Endodermal cell (in vitro differentiated cells): ENCODE data around the gene PMVK. TPM values are rescaled to one million over a fixed set of nuclear protein-coding genes. Genes with fewer than 3 reads are reported as not detected.

ENCODE experiments used
- DNase-seq: peaks from one replicate; pipeline ENCODE4 v3.0.0-alpha.2; 2017
- H3K27ac ChIP-seq: 2 replicates; pipeline ENCODE4 v1.5.1; 2013; ENCODE audit warnings: mild to moderate bottlenecking, low read depth, low read length, moderate library complexity
- H3K27me3 ChIP-seq: 2 replicates; pipeline ENCODE4 v1.6.1; 2013; ENCODE audit warnings: mild to moderate bottlenecking, low read length, moderate library complexity; ENCODE audit not compliant: insufficient read depth, control insufficient read depth, poor library complexity, severe bottlenecking
- H3K36me3 ChIP-seq: 2 replicates; pipeline ENCODE4 v1.7.0; 2013; ENCODE audit warnings: mild to moderate bottlenecking, low read length, moderate library complexity; ENCODE audit not compliant: control insufficient read depth, insufficient read depth
- H3K4me1 ChIP-seq: one replicate; pipeline ENCODE4 v1.7.0; 2013; ENCODE audit warnings: low read length; ENCODE audit not compliant: control insufficient read depth, insufficient read depth
- H3K4me3 ChIP-seq: 2 replicates; pipeline ENCODE4 v1.5.1; 2013; ENCODE audit warnings: mild to moderate bottlenecking, low read length, moderate library complexity
- H3K9ac ChIP-seq: 2 replicates; pipeline ENCODE4 v1.6.1; 2013; ENCODE audit warnings: mild to moderate bottlenecking, low read length, moderate library complexity; ENCODE audit not compliant: poor library complexity, severe bottlenecking; ENCODE audit errors: extremely low read depth
- H3K9me3 ChIP-seq: 2 replicates; pipeline ENCODE4 v1.6.1; 2013; ENCODE audit warnings: mild to moderate bottlenecking, low read length, moderate library complexity; ENCODE audit not compliant: control insufficient read depth
- H3K27ac Mint-ChIP-seq: 2 replicates; pipeline ENCODE4 v1.8.0; 2020; ENCODE audit warnings: mixed read lengths
- H3K27me3 Mint-ChIP-seq: 2 replicates; pipeline ENCODE4 v1.8.0; 2021; ENCODE audit warnings: mild to moderate bottlenecking, mixed read lengths; ENCODE audit not compliant: insufficient read depth
- H3K36me3 Mint-ChIP-seq: 2 replicates; pipeline ENCODE4 v1.8.0; 2020; ENCODE audit warnings: low read depth, mixed read lengths
- H3K4me1 Mint-ChIP-seq: 2 replicates; pipeline ENCODE4 v1.8.0; 2020; ENCODE audit warnings: mixed read lengths
- H3K4me3 Mint-ChIP-seq: 2 replicates; pipeline ENCODE4 v1.8.0; 2020; ENCODE audit warnings: mild to moderate bottlenecking, moderate library complexity, mixed read lengths
- H3K9me3 Mint-ChIP-seq: 2 replicates; pipeline ENCODE4 v1.8.0; 2020; ENCODE audit warnings: mild to moderate bottlenecking, mixed read lengths
- CTCF ChIP-seq: fragments of 200-600 bp; sonication (generic); conservative IDR thresholded peaks from 2 replicates; pipeline ENCODE4 v1.5.0; 2021; ENCODE audit warnings: antibody characterized with exemption, mild to moderate bottlenecking
- WGBS, 2 experiments: methylation state at CpG; one replicate each; pipeline versions ENCODE4 v1.1.5 to v1.1.7; 2013; ENCODE audit warnings: missing lambda C conversion rate in 2 of 2, mixed read lengths in 1 of 2; ENCODE audit not compliant: insufficient coverage in 1 of 2, insufficient read length in 1 of 2; 5-methylcytosine and 5-hydroxymethylcytosine counted together
- total RNA-seq, 2 donors: library from RNA; stranded (reverse); fragmentation: NEBNext Ultra II Directional in 1 of 2; extraction: Animal tissue kit (Norgen Biotek cat#: 25700) in 1 of 2; gene quantifications; 2 replicates in 1 of 2; 3 replicates in 1 of 2; pipeline ENCODE4 v1.2.1, GENCODE V29; 2021

The PMVK gene
- total RNA-seq, 2 donors from 2014 or later, result 16.0 to 16.4 TPM

GRCh38 chr1:154940651-154941194, 4.2 kb upstream of the PMVK start:
- Mint-ChIP-seq H3K27ac (peak overlapping the region; percentile 48), H3K9me3 (no peaks in the 10 kb centered on the region)

GRCh38 chr1:154940213-154940560, 3.7 kb upstream of the PMVK start:
- no peaks in the 10 kb centered on the region for H3K27me3 ChIP-seq
- H3K9ac ChIP-seq, result no peak overlapping the region
- TF ChIP-seq CTCF, result no peak
- H3K36me3 Mint-ChIP-seq, result peaks cover 2% of the 10 kb centered on the region
- DNase-seq, result peak; percentile 68
- H3K36me3 ChIP-seq, result peaks cover 4% of the 10 kb centered on the region
- no peak overlapping the region for H3K27ac ChIP-seq
- H3K4me1 ChIP-seq, result no peaks in the 10 kb centered on the region
- H3K4me3 ChIP-seq, result no peak overlapping the region
- H3K27ac Mint-ChIP-seq, result no peak overlapping the region
- no peaks in the 10 kb centered on the region for H3K9me3 Mint-ChIP-seq
- peaks cover 30% of the 10 kb centered on the region for H3K4me1 Mint-ChIP-seq
- no peak overlapping the region for H3K4me3 Mint-ChIP-seq
- 92 to 100% methylated on average over 1 of the region's 1 CpG for WGBS, 2 experiments
- no peaks in the 10 kb centered on the region for H3K9me3 ChIP-seq
- H3K27me3 Mint-ChIP-seq, result peaks cover 2% of the 10 kb centered on the region

More at GRCh38 chr1:154940651-154941194, 4.2 kb upstream of the PMVK start:
- peaks cover 4% of the 10 kb centered on the region for H3K36me3 ChIP-seq
- H3K27me3 ChIP-seq, result no peaks in the 10 kb centered on the region
- 91 to 94% methylated on average over 7 to 8 of the region's 8 CpGs for WGBS, 2 experiments
- Mint-ChIP-seq H3K27me3 (peaks cover 2% of the 10 kb centered on the region), H3K36me3 (peaks cover 2% of the 10 kb centered on the region), H3K4me1 (peaks cover 30% of the 10 kb centered on the region), H3K4me3 (no peak overlapping the region)
- DNase-seq, result no peak
- TF ChIP-seq CTCF, result no peak
- no peak overlapping the region for H3K9ac ChIP-seq
- no peaks in the 10 kb centered on the region for H3K9me3 ChIP-seq
- peak overlapping the region; percentile 62 for H3K27ac ChIP-seq
- H3K4me1 ChIP-seq, result no peaks in the 10 kb centered on the region
- H3K4me3 ChIP-seq, result no peak overlapping the region

- Histone ChIP-seq H3K27ac (no peak overlapping the region), H3K27me3 (no peaks in the 10 kb centered on the region), H3K36me3 (no peaks in the 10 kb centered on the region), H3K4me3 (no peak overlapping the region), H3K9me3 (no peaks in the 10 kb centered on the region), H3K9ac (no peak overlapping the region), H3K4me1 (no peaks in the 10 kb centered on the region)
- Mint-ChIP-seq H3K4me1 (peaks cover 27% of the 10 kb centered on the region), H3K27me3 (peaks cover 2% of the 10 kb centered on the region), H3K4me3 (no peak overlapping the region), H3K27ac (peak overlapping the region; percentile 3), H3K9me3 (no peaks in the 10 kb centered on the region), H3K36me3 (peaks cover 2% of the 10 kb centered on the region)
- no peak for TF ChIP-seq CTCF
- WGBS, 2 experiments, result 95% methylated on average over 6 to 7 of the region's 7 CpGs
- no peak for DNase-seq
Measured at GRCh38 chr1:154938604-154939399, 2.3 kb upstream of the PMVK start.
